A549 (cell line): ENCODE measurements around the gene CCDC116.

Experiments
- CTCF ChIP-seq: fragments of >200 bp; sonication (Bioruptor Twin); formaldehyde crosslinking; IDR thresholded peaks from 3 replicates; pipeline ENCODE4 v1.5.1; 2016
- MAFK ChIP-seq: fragments of 450-650 bp; IDR thresholded peaks from 2 replicates; pipeline ENCODE4 v1.6.1; 2014; ENCODE audit not compliant: partially characterized antibody
- NPAS2 ChIP-seq: fragments of 250-450 bp; sonication (Bioruptor Pico); IDR thresholded peaks from 2 replicates; pipeline ENCODE4 v1.8.0; 2022; ENCODE audit warnings: mild to moderate bottlenecking, moderate library complexity, borderline replicate concordance
- POLR2A ChIP-seq: IDR thresholded peaks from 2 replicates; pipeline ENCODE4 v1.6.1; 2012; ENCODE audit warnings: mild to moderate bottlenecking, low read length
- RFX5 ChIP-seq: fragments of 450-650 bp; IDR thresholded peaks from 2 replicates; pipeline ENCODE4 v1.7.1; 2014; ENCODE audit warnings: antibody characterized with exemption, mild to moderate bottlenecking, moderate library complexity

GRCh38 chr22:21636629-21637218, 4.2 kb downstream of the CCDC116 start:
- TF ChIP-seq MAFK (no peak), RFX5 (no peak), POLR2A (no peak), NPAS2 (no peak), CTCF (no peak)
